Ascending aorta (tissue), 2 donors: Measurements from ENCODE around the gene CDH23. TPM values are rescaled to one million over a fixed set of nuclear protein-coding genes. Genes with fewer than 3 reads are reported as not detected.

ENCODE experiments used
- DNase-seq, 2 donors: peaks; one replicate each; pipeline ENCODE4 v3.0.0-alpha.2; 2019; ENCODE audit warnings: low spot score in 2 of 2
- H3K27ac ChIP-seq, 2 donors: fragments of 200-600 bp; sonication (generic); one replicate each; pipeline ENCODE4 v1.5.1; 2016 to 2017; ENCODE audit warnings: mild to moderate bottlenecking in 1 of 2
- H3K27me3 ChIP-seq: fragments of 200-600 bp; sonication (generic); one replicate; pipeline ENCODE4 v1.5.1; 2017
- H3K36me3 ChIP-seq, 2 donors: fragments of 200-600 bp; sonication (generic); one replicate each; pipeline ENCODE4 v1.5.1; 2016
- H3K4me1 ChIP-seq, 2 donors: fragments of 200-600 bp; sonication (generic); one replicate each; pipeline ENCODE4 v1.5.1; 2016 to 2017; ENCODE audit warnings: mild to moderate bottlenecking in 1 of 2
- H3K4me3 ChIP-seq, 2 donors: fragments of 200-600 bp; sonication (generic); one replicate each; pipeline ENCODE4 v1.5.1; 2016 to 2017; ENCODE audit warnings: mild to moderate bottlenecking in 1 of 2
- H3K9me3 ChIP-seq, 2 donors: fragments of 200-600 bp; sonication (generic); one replicate each; pipeline ENCODE4 v1.5.1; 2016
- CTCF ChIP-seq, 3 experiments: fragments of 200-600 bp in 2 of 3; fragments of 450-650 bp in 1 of 3; sonication (generic) in 2 of 3; IDR thresholded peaks; one replicate each; pipeline ENCODE4 v1.5.1; 2016 to 2019; ENCODE audit warnings: antibody characterized with exemption in 3 of 3, mild to moderate bottlenecking in 1 of 3, moderate library complexity in 1 of 3
- intact Hi-C: fragments of 100-400 bp; cut with DNase I; formaldehyde crosslinking; loops from one replicate; pipeline ENCODE4 v1.15.1; 2023
- total RNA-seq: library from RNA; depleted of rRNA; stranded (reverse); fragments of >200 nt; gene quantifications from one replicate; pipeline ENCODE4 v1.1.0, GENCODE V29; 2016

CDH23 gene
- total RNA-seq, 1 donor from 2014 or later: 40.9 TPM

GRCh38 chr10:71776481-71776925, 379.8 kb downstream of the CDH23 start:
- no peaks in the 10 kb centered on the region for H3K27me3 ChIP-seq
- intact Hi-C loops: no loop called here
- H3K4me3 ChIP-seq: no peak overlapping the region
- no peaks in the 10 kb centered on the region for H3K36me3 ChIP-seq
- no peak for DNase-seq
- no peaks in the 10 kb centered on the region for H3K9me3 ChIP-seq
- no peak overlapping the region for H3K27ac ChIP-seq
- H3K4me1 ChIP-seq: peaks cover 5 to 16% of the 10 kb centered on the region in 2 donors
- TF ChIP-seq CTCF (IDR thresholded peaks at IDR 0.05): no peak

DNA sequence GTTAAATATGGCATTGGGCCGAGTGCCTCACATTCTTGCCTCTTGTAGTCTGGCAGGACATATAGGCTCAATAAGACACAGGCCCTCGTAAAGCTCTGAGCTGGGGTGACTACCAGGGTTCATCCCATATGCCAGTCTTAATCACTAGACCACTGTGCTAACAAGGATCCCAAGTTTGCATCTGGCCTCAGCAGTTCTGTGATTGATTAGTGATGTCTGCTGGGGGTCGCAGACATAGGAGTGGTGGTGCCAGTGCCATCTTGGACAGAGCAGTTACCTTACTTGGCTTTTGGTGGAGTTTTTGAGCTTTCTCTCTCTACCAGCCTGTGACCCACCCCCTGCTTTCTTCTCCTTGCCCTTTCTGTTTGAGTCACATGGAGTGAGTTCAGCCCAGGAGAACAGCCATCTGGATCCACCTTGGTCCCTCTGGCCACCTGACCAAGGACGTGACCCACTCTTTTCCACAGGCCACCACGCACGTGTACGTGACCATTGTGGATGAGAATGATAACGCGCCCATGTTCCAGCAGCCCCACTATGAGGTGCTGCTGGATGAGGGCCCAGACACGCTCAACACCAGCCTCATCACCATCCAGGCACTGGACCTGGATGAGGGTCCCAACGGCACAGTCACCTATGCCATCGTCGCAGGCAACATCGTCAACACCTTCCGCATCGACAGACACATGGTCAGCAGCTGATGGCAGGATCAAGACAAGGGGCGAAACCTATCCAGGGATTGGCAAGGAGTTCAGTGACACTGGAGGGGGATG, 380.7 kb downstream of the CDH23 start:
- DNase-seq: no peak
- intact Hi-C loops: no loop called here
- H3K9me3 ChIP-seq: no peaks in the 10 kb centered on the region

DNA sequence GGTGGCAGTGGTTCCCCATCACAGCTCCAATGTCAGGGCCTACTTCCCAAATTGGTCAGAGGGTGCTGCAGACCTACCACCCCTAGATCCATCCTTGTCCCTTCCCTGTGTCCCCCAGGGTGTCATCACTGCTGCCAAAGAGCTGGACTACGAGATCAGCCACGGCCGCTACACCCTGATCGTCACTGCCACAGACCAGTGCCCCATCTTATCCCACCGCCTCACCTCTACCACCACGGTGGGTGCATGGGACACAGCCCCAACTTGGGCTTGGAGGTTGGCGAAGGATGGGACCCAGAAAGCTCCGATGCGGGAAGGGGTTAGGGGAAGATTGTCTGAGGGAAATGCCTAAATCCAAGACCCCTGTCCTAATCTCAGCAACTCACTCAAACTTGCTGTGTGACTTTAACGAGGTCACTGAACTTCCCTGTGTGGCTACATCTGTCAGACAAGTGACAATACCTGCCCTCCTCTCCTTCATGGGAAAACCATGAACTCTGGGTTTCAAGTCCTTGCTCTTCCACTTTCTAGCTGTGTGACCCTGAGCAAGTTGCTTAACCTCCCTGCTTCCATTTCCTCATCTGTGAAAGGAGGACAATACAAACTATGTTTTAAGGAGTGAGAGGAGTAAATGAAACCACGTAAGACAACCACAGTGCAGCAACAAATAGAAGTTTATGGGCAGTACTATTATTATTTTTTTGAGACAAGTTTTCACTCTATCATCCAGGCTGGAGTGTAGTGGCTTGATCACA, 381.5 kb downstream of the CDH23 start:
- Histone ChIP-seq H3K9me3 (no peaks in the 10 kb centered on the region), H3K4me1 (peaks cover 0 to 4% of the 10 kb centered on the region in 2 donors), H3K27ac (no peak overlapping the region), H3K36me3 (no peaks in the 10 kb centered on the region), H3K27me3 (no peaks in the 10 kb centered on the region), H3K4me3 (no peak overlapping the region)
- DNase-seq: no peak
- TF ChIP-seq CTCF (IDR thresholded peaks at IDR 0.05): no peak
- intact Hi-C loops: no loop called here

More for the DNA sequence above, 380.7 kb downstream of the CDH23 start:
- H3K36me3 ChIP-seq: no peaks in the 10 kb centered on the region
- no peak overlapping the region for H3K4me3 ChIP-seq
- H3K27me3 ChIP-seq: no peaks in the 10 kb centered on the region
- TF ChIP-seq CTCF (IDR thresholded peaks at IDR 0.05): no peak
- H3K27ac ChIP-seq: no peak overlapping the region
- peaks cover 0 to 9% of the 10 kb centered on the region in 2 donors for H3K4me1 ChIP-seq

DNA sequence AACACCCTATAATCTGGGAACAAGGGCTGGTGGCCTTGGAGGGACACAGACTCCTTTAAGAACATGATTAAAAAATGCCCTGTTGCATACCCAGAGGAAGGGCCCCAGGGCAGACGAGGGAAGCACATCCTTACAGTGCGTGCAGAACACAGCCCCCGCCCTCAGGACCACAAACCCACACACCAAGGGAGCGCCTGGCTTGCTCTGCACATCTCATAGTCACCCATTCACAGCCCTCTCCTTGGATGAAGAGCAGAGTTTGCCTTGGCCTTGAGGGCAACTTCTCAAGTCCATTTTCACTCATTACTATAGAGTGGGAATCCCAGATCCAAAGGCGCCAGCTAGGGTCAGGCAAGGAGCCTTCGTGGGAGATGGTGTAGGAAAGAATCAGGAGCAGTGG, 382.9 kb downstream of the CDH23 start:
- Histone ChIP-seq H3K9me3 (no peaks in the 10 kb centered on the region), H3K27ac (no peak overlapping the region), H3K27me3 (no peaks in the 10 kb centered on the region), H3K4me3 (no peak overlapping the region), H3K4me1 (no peaks in the 10 kb centered on the region), H3K36me3 (no peaks in the 10 kb centered on the region)
- intact Hi-C loops: no loop called here
- no peak for DNase-seq
- TF ChIP-seq CTCF (IDR thresholded peaks at IDR 0.05): no peak

- no peak overlapping the region for H3K27ac ChIP-seq
- intact Hi-C loops: no loop called here
- no peaks in the 10 kb centered on the region for H3K36me3 ChIP-seq
- H3K27me3 ChIP-seq: no peaks in the 10 kb centered on the region
- no peak overlapping the region for H3K4me3 ChIP-seq
- no peaks in the 10 kb centered on the region for H3K4me1 ChIP-seq
- no peaks in the 10 kb centered on the region for H3K9me3 ChIP-seq
- DNase-seq: no peak
- TF ChIP-seq CTCF (IDR thresholded peaks at IDR 0.05): no peak
These were observed 383.4 kb downstream of the CDH23 start for GRCh38 chr10:71780156-71780555.
